IMR-90 (cell line): Measurements from ENCODE around the gene GTPBP4.

Source experiments
- BHLHE40 ChIP-seq: fragments of 150-350 bp; IDR thresholded peaks from 2 replicates; pipeline ENCODE4 v1.6.1; 2016; ENCODE audit warnings: mild to moderate bottlenecking, low read depth, low read length
- CEBPB ChIP-seq: IDR thresholded peaks from 2 replicates; pipeline ENCODE4 v1.6.1; 2012; ENCODE audit warnings: low read depth, low read length, improper control_type of control experiment
- CTCF ChIP-seq: conservative IDR thresholded peaks from 2 replicates; pipeline ENCODE4 v1.5.1; 2012; ENCODE audit warnings: mild to moderate bottlenecking, low read depth, low read length, improper control_type of control experiment
- ELK1 ChIP-seq: fragments of 150-350 bp; IDR thresholded peaks from 2 replicates; pipeline ENCODE4 v1.6.1; 2016; ENCODE audit warnings: low read depth, mild to moderate bottlenecking, low read length, moderate library complexity, borderline replicate concordance
- FOS ChIP-seq: fragments of 150-350 bp; IDR thresholded peaks from 2 replicates; pipeline ENCODE4 v1.6.1; 2016; ENCODE audit warnings: low read depth, low read length
- MAZ ChIP-seq: IDR thresholded peaks from 2 replicates; pipeline ENCODE4 v1.6.1; 2012; ENCODE audit warnings: low read depth, mild to moderate bottlenecking, low read length, improper control_type of control experiment, moderate library complexity, borderline replicate concordance
- MXI1 ChIP-seq: IDR thresholded peaks from 2 replicates; pipeline ENCODE4 v1.6.1; 2012; ENCODE audit warnings: low read depth, mild to moderate bottlenecking, low read length, moderate library complexity, borderline replicate concordance
- POLR2A ChIP-seq: IDR thresholded peaks from 2 replicates; pipeline ENCODE4 v1.6.1; 2012; ENCODE audit warnings: mild to moderate bottlenecking, low read depth, low read length
- RAD21 ChIP-seq: IDR thresholded peaks from 2 replicates; pipeline ENCODE4 v1.6.1; 2012; ENCODE audit warnings: low read length, improper control_type of control experiment
- RCOR1 ChIP-seq: IDR thresholded peaks from 2 replicates; pipeline ENCODE4 v1.6.1; 2012; ENCODE audit warnings: mild to moderate bottlenecking, low read length, improper control_type of control experiment; ENCODE audit not compliant: insufficient replicate concordance
- RFX5 ChIP-seq: IDR thresholded peaks from 2 replicates; pipeline ENCODE4 v1.8.0; 2012; ENCODE audit warnings: low read depth, mild to moderate bottlenecking, low read length, moderate library complexity
- SMC3 ChIP-seq: fragments of 150-350 bp; IDR thresholded peaks from 2 replicates; pipeline ENCODE4 v1.6.1; 2016; ENCODE audit warnings: low read depth, mild to moderate bottlenecking, antibody characterized with exemption, low read length, moderate library complexity
- USF2 ChIP-seq: fragments of 150-350 bp; IDR thresholded peaks from 2 replicates; pipeline ENCODE4 v1.6.1; 2017; ENCODE audit warnings: mild to moderate bottlenecking, antibody characterized with exemption, low read length, low read depth

GRCh38 chr10:1010703-1011102 lies 22.5 kb downstream of the GTPBP4 start:
- TF ChIP-seq POLR2A (no peak), CTCF (no peak), BHLHE40 (no peak), RFX5 (no peak), RAD21 (no peak), USF2 (no peak), SMC3 (no peak), CEBPB (no peak), FOS (no peak), RCOR1 (no peak), MAZ (no peak), MXI1 (no peak), ELK1 (no peak)
